Stimulated activated CD4-positive, alpha-beta T cell treated with anti-CD3 and anti-CD28 coated beads, Interleukin-12 subunit alpha, Interleukin-12 subunit beta, amount 100 ng/mL, for 4 hours (primary cell): ENCODE results near the gene SH2D3A.
"Not testable (repeated sequence)": the region's sequence is repeated elsewhere in the genome, so short reads cannot be mapped to it uniquely, and the experiment has no call there.

Source experiments
- DNase-seq: peaks from one replicate; pipeline ENCODE4 v3.0.0-alpha.2; 2020

SH2D3A gene

DNA sequence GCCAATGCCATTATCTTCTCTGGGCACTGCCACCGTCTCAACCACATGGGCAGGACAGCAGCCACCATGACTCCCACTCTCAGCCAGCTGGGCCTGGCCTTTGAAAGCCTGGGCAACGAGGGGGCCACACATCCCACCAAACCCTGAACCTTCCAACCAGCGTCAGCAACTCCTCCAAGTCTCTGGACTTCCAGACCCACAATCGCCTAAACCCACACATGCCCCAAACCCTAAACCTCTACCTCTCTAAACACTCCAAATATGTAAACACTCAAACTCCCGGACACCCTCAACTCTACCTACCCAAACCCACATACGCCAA, 47.7 kb downstream of the SH2D3A start:
- no peak for DNase-seq

DNA sequence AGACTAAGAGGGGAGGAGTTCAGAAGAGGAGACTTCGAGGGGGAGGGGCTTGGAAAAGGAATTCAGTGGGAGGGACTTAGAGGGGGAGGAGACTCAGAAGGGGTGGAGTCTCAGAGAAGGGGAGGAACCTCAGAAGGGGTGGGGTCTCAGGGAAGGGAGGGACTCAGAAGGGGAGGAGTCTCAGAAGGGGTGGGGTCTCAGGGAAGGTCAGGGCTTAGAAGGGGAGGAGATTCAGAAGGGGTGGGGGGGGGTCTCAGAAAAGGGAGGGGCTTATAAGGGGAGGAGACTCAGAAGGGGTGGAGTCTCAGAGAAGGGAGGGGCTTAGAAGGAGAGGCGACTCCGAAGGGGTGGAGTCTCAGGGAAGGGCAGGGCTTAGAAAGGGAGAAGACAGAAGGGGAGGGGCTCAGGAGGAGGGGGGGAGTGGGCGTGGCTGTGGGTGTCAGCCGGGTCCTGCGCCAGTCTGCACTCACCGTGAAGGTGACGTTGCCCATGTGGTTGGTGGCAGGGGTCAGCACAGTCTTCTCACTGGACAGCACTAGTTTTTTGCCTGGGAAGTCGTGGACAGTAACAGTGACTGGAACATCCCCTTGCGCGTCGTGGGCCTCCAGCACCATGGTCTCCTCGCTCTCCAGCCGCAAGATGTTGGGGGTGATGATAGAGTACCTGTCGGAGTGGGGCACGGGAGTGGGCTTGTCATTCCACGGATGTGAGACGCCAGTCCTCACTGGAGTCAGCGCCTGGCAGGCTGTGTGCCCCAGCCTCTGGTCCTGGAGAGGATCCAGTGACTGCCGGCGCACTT, 48.3 kb downstream of the SH2D3A start:
- DNase-seq = no peak

DNA sequence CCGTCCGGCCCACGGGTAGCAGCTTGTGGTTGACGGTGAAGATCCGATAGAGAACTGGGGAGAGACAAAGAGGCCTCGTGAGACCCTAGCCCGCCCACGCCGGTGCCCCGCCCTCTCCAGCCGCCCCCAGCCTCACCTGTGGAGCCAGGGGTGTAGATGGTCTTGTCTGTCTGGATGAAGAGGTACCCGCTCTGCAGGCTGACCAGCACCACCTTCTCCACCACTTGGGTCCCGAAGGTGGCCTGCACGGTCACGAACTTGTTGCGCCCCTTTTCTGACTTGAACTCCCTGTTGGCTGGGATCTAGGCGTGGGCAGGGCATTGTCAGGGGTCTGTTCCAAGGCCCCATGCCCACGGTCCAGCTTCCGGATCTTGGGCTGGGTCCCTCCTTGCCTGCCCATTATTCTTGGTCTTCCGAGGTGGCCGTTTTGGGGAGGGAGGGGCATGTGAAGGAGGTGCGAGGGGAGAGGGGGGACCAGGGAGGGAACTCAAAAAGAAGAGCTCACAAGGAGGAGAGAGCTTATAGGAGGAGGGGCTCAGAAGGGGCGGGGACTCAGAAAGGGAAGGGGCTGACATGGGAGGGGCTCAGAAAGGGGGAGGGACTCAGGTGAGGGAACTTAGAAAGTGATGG, 49.0 kb downstream of the SH2D3A start:
- no peak for DNase-seq

DNA sequence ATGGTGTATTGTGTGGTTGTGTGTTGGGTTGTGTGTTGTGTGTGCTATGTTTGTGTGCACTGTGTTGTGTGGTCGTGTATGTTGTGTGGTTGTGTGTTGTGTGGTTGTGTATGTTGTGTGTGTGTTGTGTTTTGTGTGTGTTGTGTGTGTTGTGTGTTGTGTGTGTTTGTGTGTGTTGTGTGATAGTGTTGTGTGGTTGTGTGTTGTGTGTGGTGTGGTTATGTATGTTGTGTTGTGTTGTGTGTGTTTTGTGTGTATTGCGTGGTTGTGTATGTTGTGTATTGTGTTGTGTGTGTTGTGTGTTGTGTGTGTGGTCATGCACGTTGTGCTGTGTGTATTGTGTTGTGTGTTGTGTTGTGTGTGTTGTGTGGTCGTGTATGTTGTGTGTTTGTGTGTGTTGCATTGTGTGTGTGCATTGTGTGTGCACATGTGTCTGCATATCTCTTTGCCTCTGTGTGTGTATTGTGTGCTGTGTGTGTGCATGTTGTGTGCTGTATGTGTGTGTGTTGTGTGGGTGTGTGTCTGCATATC, 49.7 kb downstream of the SH2D3A start:
- DNase-seq = no peak

DNA sequence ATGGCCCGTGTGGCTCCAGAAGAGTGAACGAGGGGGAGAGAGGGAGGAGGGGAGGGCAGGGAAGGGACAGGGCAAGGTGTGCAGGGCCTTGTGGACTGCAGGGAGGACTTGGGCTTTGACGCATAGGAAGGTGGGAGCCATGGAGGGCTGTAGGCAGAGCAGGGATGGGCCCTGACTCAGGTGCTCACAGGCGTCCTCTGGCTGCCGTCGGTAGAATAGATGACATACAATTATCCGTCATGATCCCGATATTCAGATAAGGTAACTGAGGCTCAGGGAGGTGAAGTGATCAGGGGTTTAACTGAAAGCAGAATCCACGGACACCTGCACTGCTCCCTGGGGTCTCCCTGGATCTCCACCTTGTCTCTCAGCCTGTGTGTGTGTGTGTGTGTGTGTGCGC, 50.2 kb downstream of the SH2D3A start:
- no peak for DNase-seq

DNA sequence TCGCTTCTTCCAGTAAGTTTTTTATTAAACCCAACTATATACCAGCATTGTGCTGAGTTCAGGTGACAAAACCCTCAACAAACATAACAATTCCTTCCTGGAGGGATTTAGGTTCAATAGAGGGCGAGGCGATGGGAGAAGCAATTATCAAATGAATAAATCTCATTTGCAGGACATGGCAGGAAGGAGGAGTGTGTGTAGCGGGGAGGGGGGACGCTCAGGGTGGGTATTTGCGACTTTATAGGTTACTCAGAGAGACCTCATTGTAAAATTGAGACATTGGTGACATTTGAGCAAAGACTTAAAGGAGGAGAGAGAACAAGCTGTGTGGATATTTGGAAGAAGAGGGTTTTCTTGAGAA, 50.6 kb downstream of the SH2D3A start:
- no peak for DNase-seq

DNA sequence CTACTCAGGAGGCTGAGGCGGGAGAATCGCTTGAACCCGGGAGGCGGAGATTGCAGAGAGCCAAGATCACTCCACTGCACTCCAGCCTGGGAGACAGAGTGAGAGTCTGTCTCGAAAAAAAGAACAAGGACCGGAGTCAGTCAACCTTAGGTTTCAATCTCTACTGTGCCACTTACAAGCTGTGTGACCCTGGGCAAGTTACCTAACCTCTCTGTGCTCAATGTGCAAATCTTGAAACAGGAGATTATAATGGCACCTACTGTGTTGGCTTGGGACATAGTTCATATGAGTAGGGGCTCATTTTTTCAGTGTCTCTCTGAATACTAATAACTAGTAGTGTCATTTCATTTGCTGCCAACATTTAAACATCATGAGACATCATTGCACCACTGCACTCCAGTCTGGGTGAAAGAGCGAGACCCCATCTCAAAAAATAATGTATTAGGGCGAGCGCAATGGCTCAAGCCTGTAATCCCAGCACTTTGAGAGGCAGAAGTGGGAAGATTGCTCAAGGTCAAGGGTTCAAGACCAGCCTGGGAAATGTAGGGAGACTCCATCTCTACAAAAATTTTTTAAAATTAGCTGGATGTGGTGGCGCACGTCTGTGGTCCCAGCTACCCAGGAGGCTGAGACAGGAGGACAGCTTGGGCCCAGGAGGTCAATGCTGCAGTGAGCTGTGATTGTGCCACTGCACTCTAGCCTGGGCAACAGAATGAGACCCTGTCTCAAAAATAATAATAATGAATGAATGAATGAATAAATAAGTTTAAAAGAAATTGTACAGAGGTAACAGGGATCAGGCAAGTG, 52.3 kb downstream of the SH2D3A start:
- no peak for DNase-seq

DNA sequence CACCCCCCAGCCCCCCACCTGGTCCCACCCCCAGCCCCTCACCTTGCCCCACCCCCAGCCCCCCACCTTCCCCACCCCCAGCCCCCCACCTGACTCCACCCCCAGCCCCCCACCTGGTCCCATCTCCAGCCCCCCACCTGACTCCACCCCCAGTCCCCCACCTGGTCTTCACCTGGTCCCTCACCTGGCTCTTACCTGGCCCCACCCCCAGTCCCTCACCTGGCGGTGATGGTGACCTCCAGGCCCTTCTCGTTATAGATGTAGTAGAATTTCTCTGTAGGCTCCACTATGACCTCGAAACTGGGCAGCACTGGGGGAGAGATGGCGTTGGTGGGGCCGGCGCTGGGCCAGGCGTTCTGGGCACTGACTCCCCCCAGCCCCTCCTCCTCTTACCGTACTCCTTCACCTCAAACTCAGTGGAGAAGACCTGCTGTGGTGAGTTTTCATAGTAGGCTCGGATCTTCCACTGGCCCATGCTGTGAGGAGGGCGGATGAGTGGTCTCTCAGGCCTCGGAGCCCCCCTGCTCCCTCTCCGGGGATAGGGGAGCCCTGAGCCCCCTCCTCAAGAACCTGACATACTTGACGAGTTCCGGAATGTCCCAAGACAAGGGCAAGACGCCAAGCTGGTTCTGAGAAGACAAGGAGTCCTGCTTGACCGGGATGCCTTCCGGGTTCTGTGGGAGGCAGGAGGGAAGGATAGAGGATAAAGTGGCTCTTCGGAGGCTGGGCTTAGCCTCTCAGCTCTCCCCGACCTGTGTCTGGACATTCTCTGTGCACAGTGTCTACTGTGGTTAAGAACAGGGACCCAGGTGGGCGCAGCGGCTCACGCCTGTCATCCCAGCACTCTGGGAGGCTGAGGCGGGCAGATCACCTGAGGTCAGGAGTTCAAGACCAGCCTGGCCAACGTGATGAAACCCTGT, 53.2 kb downstream of the SH2D3A start:
- DNase-seq = no peak

DNA sequence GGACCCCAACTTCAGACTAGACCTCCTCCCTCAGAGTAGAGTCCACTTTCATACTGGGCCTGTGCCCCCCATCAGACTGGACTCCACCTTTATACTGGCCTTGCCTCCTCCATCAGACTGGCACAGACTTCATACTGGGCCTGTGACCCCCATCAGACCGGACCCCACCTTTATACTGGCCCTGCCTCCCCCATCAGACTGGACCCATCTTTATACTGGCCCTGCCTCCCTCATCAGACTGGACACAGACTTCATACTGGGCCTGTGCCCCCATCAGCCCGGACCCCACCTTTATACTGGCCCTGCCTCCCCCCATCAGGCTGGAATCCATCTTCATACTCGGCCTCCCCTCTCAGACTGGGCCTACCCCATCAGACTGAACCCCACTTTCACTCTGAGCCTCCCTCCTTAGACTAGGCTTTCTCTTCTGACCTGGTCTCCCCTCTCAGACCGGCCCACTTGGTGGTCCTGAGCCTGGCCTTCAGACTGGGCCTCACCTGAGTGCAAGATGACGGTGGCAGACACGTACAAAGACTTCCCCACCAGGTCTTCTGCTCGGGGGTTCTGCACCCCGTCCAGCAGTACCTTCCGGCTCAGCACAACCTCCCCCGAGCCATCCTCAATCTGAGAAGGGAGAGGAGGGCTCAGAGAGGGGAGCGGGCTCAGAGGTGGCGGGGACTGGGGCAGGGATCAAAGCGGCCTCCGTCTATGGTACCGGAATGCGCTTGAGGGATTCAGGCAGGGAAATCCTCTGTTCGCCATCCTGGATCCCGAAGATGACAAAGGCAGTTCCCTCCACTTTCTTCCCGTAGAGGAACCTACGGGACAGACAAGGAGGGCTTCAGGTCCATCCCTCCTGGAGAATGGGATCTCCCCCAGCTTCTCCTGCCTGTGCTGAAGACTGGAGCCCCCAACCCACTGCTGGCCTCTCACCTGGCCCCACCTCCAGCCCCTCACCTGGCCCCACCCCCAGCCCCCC, 54.3 kb downstream of the SH2D3A start:
- DNase-seq = no peak

DNA sequence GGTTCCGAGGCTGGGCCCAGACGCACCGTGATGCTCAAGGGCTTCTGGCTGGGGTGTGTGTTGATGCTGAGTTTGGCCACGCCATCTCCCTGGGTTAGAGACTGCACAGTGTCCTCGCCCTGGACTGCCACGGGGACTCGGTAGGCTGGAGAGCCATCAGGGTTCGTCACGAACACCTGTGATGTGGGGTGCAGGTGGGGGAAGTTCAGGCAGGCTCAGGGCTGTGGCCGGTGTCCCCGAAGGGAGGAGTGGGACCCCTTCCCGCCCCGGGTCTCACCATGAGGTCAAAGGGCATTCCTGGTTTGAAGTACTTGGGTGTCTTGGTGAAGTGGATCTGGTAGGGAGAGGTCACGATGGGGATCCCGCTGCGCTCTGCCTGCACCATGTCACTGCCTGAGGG, 55.0 kb downstream of the SH2D3A start:
- DNase-seq = no peak

DNA sequence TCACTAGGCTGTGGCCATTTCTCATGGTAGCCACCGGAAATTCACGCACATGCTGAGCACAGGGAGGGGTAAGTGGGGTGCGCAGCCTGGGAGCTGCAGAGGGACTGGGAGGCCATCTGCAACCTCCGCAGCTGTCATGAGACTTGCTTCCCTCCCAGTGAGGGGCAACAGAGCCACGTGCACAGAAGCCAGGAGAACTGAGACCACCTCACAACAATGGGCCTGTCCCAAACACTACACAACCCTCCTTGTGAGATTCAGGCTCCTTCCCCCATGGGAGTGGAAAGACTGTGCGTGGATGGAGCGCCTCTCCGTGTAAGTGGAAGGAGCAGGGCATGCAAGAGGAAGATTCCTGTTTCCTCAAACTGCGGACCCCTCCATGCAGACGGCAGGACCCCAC, 55.6 kb downstream of the SH2D3A start:
- DNase-seq = no peak

DNA sequence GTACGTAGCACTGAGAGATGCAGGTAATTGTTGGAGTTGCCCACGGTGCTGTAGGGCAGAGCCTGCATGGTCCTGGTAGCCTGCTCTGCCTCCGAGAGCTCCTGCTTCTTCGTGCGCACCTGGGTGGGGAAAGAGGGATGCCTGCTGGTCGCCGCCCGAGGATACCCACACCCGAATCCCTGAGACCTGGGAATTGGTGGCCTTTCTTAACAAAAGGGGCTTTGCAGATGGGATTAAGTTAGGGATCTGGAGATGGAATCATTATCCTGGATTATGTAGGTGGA, 56.2 kb downstream of the SH2D3A start:
- no peak for DNase-seq

DNA sequence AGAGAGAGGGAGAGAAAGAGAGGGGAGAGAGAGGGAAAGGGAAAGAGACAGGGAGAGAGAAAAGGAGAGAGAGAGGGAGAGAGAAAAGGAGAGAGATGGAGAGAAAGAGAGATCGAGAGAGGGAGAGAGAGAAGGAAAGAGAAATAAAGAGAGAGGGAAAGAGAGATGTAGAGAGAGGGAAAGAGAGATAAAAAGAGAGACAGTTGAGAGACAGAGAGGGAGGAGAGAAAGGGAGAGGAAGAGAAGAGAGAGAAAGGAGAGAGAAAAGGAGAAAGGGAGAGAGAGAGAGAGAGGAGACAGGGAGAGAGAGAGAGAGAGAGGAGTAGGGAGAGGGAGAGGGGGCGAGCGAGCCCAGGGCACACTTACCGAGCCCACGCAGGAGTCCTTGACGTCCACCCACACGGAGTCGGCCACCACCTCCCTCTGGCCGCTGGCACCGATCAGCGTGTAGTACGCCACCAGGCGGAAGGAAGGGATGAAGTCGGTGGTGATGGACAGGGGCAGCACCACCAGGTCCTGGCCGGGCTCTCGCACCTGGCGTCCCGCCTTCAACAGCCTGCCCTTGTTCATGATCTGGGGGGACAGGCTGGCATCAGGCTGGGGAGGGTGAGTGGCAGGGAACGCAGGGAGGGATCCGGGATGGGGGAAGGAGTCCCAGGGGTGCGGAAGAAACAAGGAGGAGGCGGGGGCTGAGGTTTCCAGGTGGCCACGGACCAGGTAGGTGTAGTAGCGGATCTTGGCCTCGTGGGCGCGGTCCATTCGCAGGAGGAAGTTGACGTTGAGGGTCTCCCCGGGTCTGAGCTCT, 56.8 kb downstream of the SH2D3A start:
- DNase-seq = no peak

DNA sequence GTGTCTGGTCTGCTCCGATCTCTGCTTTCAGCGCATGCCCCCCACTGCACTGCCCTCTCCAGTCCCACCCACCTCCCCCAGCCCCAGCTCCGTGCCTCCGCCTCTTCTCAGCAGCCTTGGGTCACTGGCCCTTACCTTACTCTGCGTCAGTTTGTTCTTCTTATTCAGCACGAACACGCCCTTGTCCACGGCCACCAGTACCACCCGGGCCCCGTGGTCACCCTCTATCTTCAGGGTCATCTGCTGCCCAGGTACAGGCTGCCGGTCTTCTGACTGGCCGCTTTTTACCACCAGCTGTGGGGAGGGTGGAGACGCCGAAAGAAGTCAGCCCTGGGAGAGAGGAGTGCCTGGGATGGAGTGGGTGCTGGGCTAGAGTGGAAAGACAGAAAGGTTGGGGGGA, 57.7 kb downstream of the SH2D3A start:
- no peak for DNase-seq

DNA sequence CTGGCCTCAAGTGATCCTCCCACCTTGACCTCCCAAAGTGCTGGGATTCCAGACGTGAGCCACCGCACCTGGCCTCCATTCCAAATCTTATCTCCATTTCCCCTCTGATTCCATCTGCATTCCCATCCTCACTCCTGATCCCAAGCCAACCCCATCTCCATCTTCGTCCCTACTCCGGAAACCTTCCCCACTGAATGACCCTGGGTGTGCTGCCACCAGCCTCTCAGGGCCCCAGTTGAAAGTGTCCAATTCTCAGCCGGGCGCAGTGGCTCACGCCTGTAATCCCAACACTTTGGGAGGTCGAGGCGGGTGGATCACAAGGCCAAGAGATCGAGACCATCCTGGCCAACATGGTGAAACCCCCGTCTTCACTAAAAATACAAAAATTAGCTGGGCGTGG, 58.3 kb downstream of the SH2D3A start:
- DNase-seq = not testable (repeated sequence)

DNA sequence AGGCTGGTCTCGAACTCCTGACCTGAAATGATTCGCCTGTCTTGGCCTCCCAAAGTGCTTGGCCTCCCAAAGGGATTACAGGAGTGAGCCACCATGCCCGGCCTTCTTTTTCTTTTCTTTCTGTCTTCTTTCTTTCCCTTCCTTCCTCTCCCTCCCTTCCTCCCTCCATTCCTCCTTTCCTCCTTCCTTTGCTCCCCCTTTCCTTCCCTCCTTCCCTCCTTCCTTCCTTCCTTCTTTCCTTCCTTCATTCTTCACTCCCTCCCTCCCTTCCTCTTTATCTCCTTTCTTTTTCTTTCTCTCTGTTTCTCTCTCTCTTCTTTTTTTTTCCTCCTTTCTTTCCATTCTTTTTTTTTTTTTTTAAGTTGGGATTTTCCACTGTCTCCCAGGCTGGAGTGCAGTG, 58.9 kb downstream of the SH2D3A start:
- DNase-seq = no peak

DNA sequence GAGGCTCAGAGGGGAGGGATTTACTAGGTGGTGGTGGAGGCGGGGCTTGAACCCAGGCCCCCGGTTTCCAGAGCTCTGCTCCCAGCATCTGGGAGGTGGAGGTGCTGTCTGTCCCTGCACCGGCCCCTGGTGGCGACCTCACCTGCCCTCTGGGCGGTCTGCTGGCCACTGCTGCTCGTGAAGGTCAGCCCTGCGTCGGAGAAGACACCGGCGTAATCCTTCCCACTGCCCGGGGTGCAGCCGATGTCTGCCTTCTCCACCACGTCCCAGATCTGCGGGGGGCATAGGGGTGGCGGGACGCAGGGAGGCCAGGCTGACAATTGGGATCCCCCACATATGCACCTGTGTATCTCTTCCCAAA, 59.6 kb downstream of the SH2D3A start:
- no peak for DNase-seq

DNA sequence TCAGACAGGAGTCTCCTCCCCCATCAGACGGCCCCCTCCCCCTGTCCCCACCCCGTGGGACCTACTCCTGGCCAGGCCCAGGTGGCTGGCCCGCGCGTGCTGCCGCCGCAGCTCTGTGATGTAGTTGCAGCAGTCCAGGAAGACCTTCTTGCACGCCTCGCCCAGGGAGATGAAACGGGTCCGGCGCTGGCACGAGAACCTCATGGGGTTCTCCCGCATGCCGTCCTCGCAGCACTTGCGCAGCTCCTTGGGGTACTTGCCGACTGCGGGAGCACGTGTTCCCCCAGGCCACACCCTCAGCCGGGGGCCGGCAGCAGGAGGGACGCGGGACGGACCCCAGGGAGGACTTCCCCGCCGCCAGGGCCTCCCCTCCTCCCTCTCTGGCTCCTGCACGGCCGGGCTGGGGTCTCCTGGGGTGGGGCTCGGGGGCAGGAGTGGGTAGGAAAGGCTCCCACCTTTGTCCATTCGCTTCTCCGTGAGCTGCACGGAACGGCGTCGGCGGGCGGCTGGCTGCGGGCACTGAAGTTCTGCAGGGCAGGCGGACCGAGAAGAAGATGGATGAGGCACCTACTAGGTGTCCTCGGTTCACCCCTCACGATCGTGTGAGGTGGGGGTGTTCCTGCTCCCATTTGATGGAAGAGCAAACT, 60.1 kb downstream of the SH2D3A start:
- DNase-seq = no peak

DNA sequence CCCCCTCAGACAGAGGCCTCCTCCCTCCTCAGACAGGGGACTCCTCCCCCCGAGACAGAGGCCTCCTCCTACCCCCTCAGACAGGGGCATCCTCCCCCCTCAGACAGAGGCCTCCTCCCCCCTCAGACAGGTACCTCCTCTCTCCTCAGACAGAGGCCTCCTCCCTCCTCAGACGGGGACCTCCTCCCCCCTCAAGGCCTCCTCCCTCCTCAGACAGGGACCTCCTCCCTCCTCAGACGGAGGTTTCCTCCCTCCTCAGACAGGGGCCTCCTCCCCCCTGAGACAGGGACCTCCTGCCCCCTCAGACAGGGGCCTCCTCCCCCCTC, 60.6 kb downstream of the SH2D3A start:
- DNase-seq = no peak

DNA sequence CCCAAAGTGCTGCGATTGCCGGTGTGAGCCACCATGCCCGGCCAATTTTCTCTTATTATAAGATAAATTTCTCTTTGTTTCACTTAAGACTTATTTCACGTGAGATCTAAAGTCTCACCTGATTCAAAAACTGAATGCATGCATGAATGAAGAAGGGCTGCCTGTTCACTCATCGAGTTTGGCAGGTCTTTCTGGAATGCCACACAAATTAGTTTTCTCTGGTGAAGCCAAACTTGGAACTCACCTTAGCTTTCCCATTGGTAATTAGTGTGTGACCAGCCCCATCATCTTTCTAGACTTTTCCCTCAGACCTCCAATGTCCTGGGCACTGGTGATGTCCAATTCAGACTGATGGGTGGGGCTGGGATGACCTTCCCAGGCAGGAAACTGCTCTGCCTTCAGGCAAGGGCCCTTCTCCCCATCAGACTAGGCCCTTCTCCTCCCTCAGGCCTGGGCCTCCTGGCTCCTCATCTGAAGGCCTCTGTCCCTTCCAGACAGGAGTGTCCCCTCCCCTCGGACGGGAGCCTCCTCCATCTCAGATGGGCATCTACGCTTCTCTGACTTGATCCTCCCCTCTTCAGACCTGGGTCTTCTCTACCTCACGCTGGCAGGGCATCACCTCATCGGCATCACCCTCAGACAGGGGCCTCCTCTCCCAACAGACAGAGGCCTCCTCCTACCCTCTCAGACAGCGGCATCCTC, 61.2 kb downstream of the SH2D3A start:
- DNase-seq = no peak
